GM21528 (cell line): ENCODE measurements around the gene AGFG1.
A peak's percentile ranks its signal among the peaks of the same experiment; 100 is the strongest.
"Not testable (repeated sequence)": the region's sequence is repeated elsewhere in the genome, so short reads cannot be mapped to it uniquely, and the experiment has no call there.

Source experiments
- ATAC-seq: cut with Tn5 transposase; IDR thresholded peaks from one replicate; pipeline ENCODE4 v1.9.1; 2021; ENCODE audit warnings: mild to moderate bottlenecking, moderate library complexity; ENCODE audit not compliant: unreplicated experiment, low FRiP score

AGFG1 gene

GRCh38 chr2:227528803-227529202, 56.8 kb downstream of the AGFG1 start:
- ATAC-seq = no peak

DNA sequence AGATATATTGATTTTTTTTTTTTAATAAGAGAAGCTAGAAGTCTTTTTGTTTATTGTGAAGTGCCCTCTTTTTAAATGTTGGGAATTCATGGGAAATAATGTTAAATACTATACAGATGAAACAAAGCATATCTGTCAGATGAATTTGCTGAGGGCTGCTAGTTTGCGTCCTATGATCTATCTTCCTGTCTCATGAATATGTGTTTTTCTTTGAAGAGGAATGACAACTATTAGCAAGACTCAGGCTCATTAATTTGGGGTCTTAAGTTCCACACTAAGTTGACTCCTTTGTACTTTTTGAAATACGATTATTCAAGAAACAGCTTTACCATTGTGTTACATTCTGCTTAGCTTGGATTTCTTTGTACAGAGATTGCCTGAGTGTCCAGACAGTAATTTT, 57.9 kb downstream of the AGFG1 start:
- no peak for ATAC-seq

GRCh38 chr2:227534714-227535113, 62.8 kb downstream of the AGFG1 start:
- peak; percentile 93 for ATAC-seq

DNA sequence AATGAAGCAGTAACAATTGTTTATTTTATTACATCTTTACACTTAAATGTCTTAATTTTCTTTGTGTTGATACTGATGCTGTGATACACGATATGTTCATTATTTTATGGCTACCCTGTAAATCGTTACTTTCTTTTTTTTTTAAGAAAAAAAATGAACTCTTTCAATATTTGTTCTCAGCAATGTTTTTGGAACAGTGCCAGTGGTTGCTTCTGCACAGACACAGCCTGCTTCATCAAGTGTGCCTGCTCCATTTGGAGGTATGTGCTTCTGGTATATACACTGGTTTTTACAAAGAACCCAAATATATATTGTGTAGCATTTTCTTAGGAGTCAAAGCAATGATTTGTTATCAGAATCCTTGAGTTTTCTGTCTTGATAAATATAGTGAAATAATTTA, 64.5 kb downstream of the AGFG1 start:
- ATAC-seq = no peak

GRCh38 chr2:227539465-227539956, 67.6 kb downstream of the AGFG1 start:
- no peak for ATAC-seq

- ATAC-seq = not testable (repeated sequence)
These were observed 68.4 kb downstream of the AGFG1 start for GRCh38 chr2:227540352-227540751.

- ATAC-seq = no peak
These were observed 74.0 kb downstream of the AGFG1 start for GRCh38 chr2:227545990-227546389.

- ATAC-seq = no peak
These were observed 79.9 kb downstream of the AGFG1 start for GRCh38 chr2:227551836-227552235.

GRCh38 chr2:227562581-227562980, 90.6 kb downstream of the AGFG1 start:
- no peak for ATAC-seq

GRCh38 chr2:227565080-227565479, 93.1 kb downstream of the AGFG1 start:
- ATAC-seq = no peak

DNA sequence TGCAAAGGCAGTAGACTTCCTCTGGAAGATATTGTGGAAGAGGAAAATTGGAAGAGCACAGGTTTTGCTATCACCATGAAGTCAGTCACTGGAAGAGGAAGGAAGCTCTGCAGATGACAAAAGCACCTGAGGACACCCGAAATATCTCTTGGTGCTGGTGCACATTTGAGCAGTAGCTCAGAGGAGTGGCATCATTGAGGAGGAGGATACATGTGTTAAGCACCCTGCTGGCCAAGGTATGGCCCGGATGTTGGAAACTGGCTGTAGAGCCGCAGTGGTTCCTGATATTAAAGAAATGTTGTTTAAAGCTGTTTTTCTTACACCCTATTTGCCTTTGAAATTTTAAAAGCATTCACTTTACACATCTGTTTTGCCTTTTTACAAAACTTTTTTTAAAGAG, 94.1 kb downstream of the AGFG1 start:
- ATAC-seq = no peak

- no peak for ATAC-seq
These were observed 96.9 kb downstream of the AGFG1 start for GRCh38 chr2:227568852-227569169.

DNA sequence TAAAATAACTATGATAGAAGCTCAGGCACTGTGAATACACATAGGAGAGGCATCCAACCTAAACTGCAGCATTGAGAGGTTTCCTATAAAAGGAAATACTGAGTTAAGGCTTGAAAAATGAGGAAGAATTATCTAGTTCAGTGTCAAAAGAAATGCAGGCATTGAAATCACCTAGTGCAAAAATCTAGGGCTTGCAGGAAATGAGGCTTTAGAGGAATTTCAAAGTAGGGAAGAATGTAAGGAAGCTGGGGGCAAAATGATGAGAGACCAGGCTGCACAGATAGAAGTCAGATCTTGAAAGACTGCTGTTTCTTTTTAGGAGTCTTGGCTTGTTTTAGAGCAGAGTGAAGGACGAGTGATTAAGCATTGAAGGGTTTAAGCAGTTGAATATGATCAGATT, 98.7 kb downstream of the AGFG1 start:
- no peak for ATAC-seq

DNA sequence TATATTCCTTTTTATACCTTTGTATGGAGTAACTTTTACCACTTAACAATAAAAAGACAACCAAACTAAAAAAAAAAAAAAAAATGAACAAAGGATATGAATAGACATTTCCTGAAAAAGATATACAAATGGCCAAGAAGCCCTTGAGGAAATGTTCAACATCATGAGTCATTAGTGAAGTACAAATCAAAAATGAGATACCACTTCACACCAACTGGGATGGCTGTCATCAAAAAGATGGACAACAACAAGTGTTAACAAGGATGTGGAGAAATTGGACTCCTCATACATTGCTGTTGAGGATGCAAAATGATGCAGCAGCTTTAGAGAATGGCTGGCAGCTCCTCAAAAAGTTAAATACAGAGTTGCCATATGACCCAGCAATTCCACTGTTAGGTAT, 104.2 kb downstream of the AGFG1 start:
- ATAC-seq = no peak

DNA sequence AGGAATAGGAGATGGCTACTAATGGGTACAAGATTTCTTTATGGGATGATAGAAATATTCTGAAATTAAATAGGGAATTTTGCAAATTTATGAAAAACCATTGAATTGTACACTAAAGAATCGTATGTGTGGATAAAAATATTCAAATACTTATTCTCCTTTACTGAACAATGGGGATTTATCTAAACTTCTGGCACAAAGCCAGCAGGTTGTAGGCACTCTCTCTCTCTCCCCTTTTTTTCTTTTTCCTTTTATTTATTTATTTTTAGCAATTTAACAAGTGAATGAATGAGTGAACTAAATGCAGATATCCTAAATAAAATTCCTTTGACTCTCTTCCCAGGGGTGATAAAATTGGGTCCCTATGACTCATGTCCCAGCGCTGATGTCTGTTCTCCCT, 104.9 kb downstream of the AGFG1 start:
- no peak for ATAC-seq

DNA sequence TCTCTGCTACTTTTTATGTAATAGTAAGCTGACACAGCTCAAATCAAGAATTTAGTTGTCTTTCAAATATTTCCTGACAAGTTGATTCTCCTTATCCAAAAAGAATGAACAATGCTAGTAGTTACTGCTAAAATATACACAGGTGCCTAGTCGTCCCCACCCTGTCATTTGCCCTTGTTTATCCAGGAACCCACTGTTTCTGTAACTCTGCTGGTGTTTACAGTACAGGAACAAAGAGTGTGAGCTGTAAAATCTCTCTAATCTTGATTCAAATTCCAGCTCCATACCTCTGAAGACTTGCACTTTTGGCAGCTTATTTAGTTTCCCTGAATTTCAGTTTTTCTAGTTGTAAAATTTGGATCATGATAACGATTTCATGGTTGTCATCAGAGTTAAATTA, 105.6 kb downstream of the AGFG1 start:
- ATAC-seq = no peak

DNA sequence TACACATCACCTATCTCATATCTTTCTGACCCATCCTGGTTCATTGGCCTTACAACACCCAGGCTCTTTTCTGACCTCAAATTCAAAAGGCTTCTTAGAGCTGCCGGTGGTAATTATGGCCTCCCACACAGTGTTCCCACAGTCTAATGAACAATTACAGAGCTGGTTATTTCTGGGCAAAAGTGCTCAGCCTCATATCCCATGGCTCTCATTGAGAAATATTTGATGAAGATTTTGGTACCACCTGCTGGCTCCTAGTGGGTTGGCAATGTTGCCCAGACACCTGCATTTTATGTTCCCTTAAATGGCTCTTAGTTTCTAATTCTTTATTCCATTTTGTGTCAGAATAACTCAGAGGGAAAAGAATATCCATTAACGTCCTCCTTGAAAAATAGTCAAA, 106.7 kb downstream of the AGFG1 start:
- ATAC-seq = no peak

DNA sequence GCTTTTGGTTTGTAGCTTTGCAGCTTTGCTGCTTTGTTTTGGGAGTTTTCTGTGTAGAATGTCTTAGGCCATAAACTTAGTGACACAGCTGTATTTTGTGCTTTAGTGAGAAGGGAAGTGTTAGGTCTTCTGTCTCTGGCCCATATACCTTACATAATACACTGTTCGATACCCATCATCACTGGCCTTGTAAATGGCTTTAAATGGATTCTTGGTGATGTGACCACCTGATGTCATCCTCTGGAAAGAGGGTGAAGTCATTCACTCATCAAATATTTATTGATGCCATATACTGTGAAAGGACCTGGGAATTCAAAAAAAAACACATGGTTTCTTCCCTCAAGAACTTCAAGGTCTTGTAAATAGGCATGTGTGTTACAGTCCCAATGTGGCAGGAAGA, 107.8 kb downstream of the AGFG1 start:
- ATAC-seq = no peak

DNA sequence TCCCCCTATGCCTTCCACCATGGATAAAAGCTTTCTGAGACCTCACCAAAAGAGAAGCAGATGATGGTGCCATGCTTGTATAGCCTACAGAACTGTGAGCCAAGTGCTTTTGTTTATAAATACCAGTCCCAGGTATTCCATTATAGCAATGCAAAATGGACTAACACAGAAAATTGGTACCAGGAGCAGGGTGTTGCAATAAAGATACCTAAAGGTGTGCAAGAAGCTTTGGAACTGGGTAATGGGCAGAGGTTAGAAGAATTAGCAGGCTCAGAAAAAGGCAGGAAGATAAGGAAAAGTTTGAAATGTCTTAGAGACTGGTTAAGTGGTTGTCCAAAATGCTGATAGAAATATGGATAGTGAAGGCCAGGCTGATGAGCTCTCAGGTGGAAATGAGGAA, 110.4 kb downstream of the AGFG1 start:
- ATAC-seq = no peak

DNA sequence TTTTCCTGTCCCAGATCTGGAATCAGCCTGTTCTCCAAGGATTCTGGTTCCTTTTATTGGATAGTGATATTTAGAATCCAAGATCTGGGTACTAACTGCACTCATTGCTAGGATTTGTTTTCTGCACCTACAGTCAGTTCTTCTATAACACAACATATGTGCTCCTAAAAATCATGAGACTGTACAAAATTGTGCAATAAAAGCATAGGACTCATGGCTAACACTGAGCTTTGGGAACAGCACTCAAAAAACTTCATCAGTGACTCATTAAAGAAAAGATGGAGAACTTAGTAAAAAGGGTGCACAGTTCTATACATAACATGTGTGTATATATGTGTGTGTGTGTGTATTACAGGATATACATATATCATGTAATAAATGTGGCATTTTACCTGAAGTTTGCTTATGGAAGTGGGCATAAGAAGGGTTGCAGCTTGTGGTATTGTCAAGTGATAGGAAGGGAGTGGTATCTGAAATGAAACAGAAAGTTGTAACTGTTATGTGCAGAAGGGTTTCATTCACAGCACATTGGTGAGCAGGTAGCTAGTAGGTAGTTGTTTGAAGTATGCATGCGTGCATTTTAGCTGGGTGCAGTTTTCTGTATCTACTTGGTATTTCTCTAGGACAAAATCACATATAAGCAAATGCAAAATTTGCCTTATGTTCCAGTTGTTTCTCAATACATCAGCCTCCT, 120.9 kb downstream of the AGFG1 start:
- peak; percentile 79 for ATAC-seq

- no peak for ATAC-seq
These were observed 123.8 kb downstream of the AGFG1 start for GRCh38 chr2:227595797-227596196.

- no peak for ATAC-seq
These were observed 125.1 kb downstream of the AGFG1 start for GRCh38 chr2:227597036-227597435.

GRCh38 chr2:227597998-227598397, 126.0 kb downstream of the AGFG1 start:
- ATAC-seq = no peak
